RWPE2 (cell line): Measurements from ENCODE around the gene PFDN2.

Experiments
- ATAC-seq: fragments of 200-7000 bp; cut with Tn5 transposase; 3 replicates; pipeline ENCODE4 v1.9.1; 2021; ENCODE audit warnings: low read depth
- DNase-seq: peaks from one replicate; pipeline ENCODE4 v3.0.0-alpha.2; 2020; ENCODE audit warnings: low spot score
- H3K27ac ChIP-seq: fragments of 450-650 bp; 2 replicates; pipeline ENCODE4 v1.5.1; 2017; ENCODE audit warnings: mild to moderate bottlenecking; ENCODE audit not compliant: poor library complexity, severe bottlenecking
- H3K27me3 ChIP-seq: fragments of 250-450 bp; sonication (Bioruptor Pico); 2 replicates; pipeline ENCODE4 v1.5.1; 2021; ENCODE audit warnings: mild to moderate bottlenecking, moderate library complexity; ENCODE audit not compliant: insufficient read depth, poor library complexity, severe bottlenecking
- H3K36me3 ChIP-seq: fragments of 250-450 bp; sonication (Bioruptor Pico); 2 replicates; pipeline ENCODE4 v1.5.1; 2020; ENCODE audit warnings: low read depth, mild to moderate bottlenecking, moderate library complexity
- H3K4me1 ChIP-seq: fragments of 250-450 bp; sonication (Bioruptor Pico); 2 replicates; pipeline ENCODE4 v1.5.1; 2021; ENCODE audit warnings: mild to moderate bottlenecking, moderate library complexity; ENCODE audit not compliant: insufficient read depth, poor library complexity, severe bottlenecking
- H3K4me3 ChIP-seq: fragments of 250-450 bp; sonication (Bioruptor Pico); 2 replicates; pipeline ENCODE4 v1.5.1; 2021; ENCODE audit warnings: mild to moderate bottlenecking, moderate library complexity; ENCODE audit not compliant: severe bottlenecking
- H3K9me3 ChIP-seq: fragments of 250-450 bp; sonication (Bioruptor Pico); 2 replicates; pipeline ENCODE4 v1.5.1; 2021; ENCODE audit warnings: mild to moderate bottlenecking, moderate library complexity; ENCODE audit not compliant: severe bottlenecking
- CTCF ChIP-seq: fragments of 450-650 bp; IDR thresholded peaks from one replicate; pipeline ENCODE4 v1.5.1; 2017; ENCODE audit warnings: mild to moderate bottlenecking, moderate library complexity; ENCODE audit not compliant: poor library complexity, severe bottlenecking

PFDN2 gene

GRCh38 chr1:161074676-161075368 lies 43.0 kb downstream of the PFDN2 start:
- ATAC-seq: peak; percentile 78
- peak; percentile 92 for DNase-seq

GRCh38 chr1:161073474-161074121 lies 44.2 kb downstream of the PFDN2 start:
- Histone ChIP-seq H3K27ac (peak overlapping the region; percentile 54), H3K4me1 (peaks cover 23% of the 10 kb centered on the region), H3K9me3 (no peaks in the 10 kb centered on the region), H3K27me3 (no peaks in the 10 kb centered on the region), H3K4me3 (no peak overlapping the region), H3K36me3 (no peaks in the 10 kb centered on the region)
- TF ChIP-seq CTCF: no peak
- ATAC-seq (peak; percentile 56), DNase-seq (peak; percentile 72)

More at GRCh38 chr1:161074676-161075368, 43.0 kb downstream of the PFDN2 start:
- Histone ChIP-seq H3K4me3 (peak overlapping the region; percentile 8), H3K27me3 (no peaks in the 10 kb centered on the region), H3K9me3 (no peaks in the 10 kb centered on the region), H3K36me3 (no peaks in the 10 kb centered on the region), H3K4me1 (peaks cover 23% of the 10 kb centered on the region), H3K27ac (peak overlapping the region; percentile 54)
- no peak for TF ChIP-seq CTCF

- no peaks in the 10 kb centered on the region for H3K36me3 ChIP-seq
- no peaks in the 10 kb centered on the region for H3K9me3 ChIP-seq
- H3K4me1 ChIP-seq: peaks cover 23% of the 10 kb centered on the region
- no peak overlapping the region for H3K4me3 ChIP-seq
- no peak for ATAC-seq
- DNase-seq: no peak
- no peaks in the 10 kb centered on the region for H3K27me3 ChIP-seq
- no peak for TF ChIP-seq CTCF
- peak overlapping the region; percentile 54 for H3K27ac ChIP-seq
Observed at GRCh38 chr1:161072751-161073449, 44.9 kb downstream of the PFDN2 start.

- Histone ChIP-seq H3K27me3 (no peaks in the 10 kb centered on the region), H3K4me1 (peaks cover 23% of the 10 kb centered on the region), H3K9me3 (no peaks in the 10 kb centered on the region), H3K36me3 (no peaks in the 10 kb centered on the region), H3K4me3 (no peak overlapping the region), H3K27ac (no peak overlapping the region)
- TF ChIP-seq CTCF: peak; percentile 80
- DNase-seq: peak; percentile 78
- peak; percentile 20; the same call in 1 of the 3 replicates for ATAC-seq
Observed at GRCh38 chr1:161071886-161072371, 45.9 kb downstream of the PFDN2 start.
